HCT116 (cell line): Measurements from ENCODE around the gene RARB.

Experiments used
- CTCF ChIP-seq, 3 experiments: fragments of 200-600 bp in 1 of 3; sonication (generic) in 1 of 3; IDR thresholded peaks in 2 of 3; conservative IDR thresholded peaks in 1 of 3; 2 replicates each; pipeline ENCODE4 v1.5.1; 2012 to 2017; ENCODE audit warnings: low read depth in 2 of 3, low read length in 2 of 3, antibody characterized with exemption in 1 of 3, borderline replicate concordance in 1 of 3, control low read depth in 1 of 3, mild to moderate bottlenecking in 1 of 3, mixed read lengths in 1 of 3, mixed run types in 1 of 3, moderate library complexity in 1 of 3; ENCODE audit not compliant: insufficient read depth in 1 of 3
- EGR1 ChIP-seq: IDR thresholded peaks from 2 replicates; pipeline ENCODE4 v1.6.1; 2012; ENCODE audit warnings: low read depth
- EZH2 ChIP-seq: fragments of 200-600 bp; sonication (generic); IDR thresholded peaks from 2 replicates; pipeline ENCODE4 v1.6.1; 2017; ENCODE audit warnings: antibody characterized with exemption, mixed run types
- POLR2A ChIP-seq: IDR thresholded peaks from 2 replicates; pipeline ENCODE4 v1.7.0; 2011; ENCODE audit warnings: borderline replicate concordance; ENCODE audit not compliant: insufficient read depth, insufficient read length; ENCODE audit errors: extremely low read depth
- POLR2AphosphoS5 ChIP-seq: IDR thresholded peaks from 2 replicates; pipeline ENCODE4 v1.6.1; 2011; ENCODE audit warnings: mild to moderate bottlenecking, low read depth, low read length, moderate library complexity
- SRF ChIP-seq: IDR thresholded peaks from 2 replicates; pipeline ENCODE4 v1.6.1; 2012; ENCODE audit warnings: low read depth
- ZFX ChIP-seq: fragments of 450-650 bp; IDR thresholded peaks from 2 replicates; pipeline ENCODE4 v1.6.1; 2017
- ZNF274 ChIP-seq: fragments of 200-500 bp; sonication (Bioruptor generic); IDR thresholded peaks from 2 replicates; pipeline ENCODE4 v1.6.1; 2014; ENCODE audit warnings: mild to moderate bottlenecking, low read depth, low read length, inconsistent platforms

- TF ChIP-seq EGR1 (no peak), POLR2A (no peak), CTCF (IDR thresholded peaks at IDR 0.05 in 2 of 3, conservative IDR thresholded peaks at IDR 0.05 in 1 of 3; ENCODE audit: borderline replicate concordance in 1 of 3, insufficient read depth in 1 of 3, low read depth in 2 of 3, low read length in 2 of 3) (no peak), POLR2AphosphoS5 (no peak), ZNF274 (no peak), ZFX (no peak), EZH2 (no peak), SRF (no peak)
Measured at GRCh38 chr3:25578059-25578458, 150.0 kb downstream of the RARB start.
